HG03354 (cell line): ENCODE measurements around the gene WDR90.

ENCODE experiments used
- ATAC-seq: cut with Tn5 transposase; IDR thresholded peaks from one replicate; pipeline ENCODE4 v1.9.1; 2021; ENCODE audit warnings: mild to moderate bottlenecking; ENCODE audit not compliant: unreplicated experiment, poor library complexity, severe bottlenecking

WDR90 gene

GRCh38 chr16:658679-659571 is 9.8 kb downstream of the WDR90 start:
- no peak for ATAC-seq

DNA sequence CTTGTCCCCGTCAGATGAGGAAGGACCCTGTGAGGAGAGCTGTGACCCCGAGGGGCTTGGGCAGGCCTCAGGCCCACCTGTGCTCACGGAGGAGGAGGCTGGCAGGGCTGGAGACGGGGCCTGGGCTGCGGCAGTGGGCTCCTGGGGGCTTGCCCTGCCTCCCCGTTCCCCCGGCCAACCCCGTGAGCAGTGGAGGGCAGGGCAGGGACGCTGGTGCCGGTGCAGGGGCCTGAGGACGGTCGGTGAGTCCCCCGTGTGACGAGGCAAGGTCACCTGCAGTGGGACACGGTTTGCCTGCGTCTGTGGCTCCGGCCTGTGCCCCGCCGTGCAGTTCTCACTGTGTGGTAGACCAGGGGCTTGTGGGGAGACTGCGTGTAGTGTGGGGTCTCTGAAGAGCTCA is 10.5 kb downstream of the WDR90 start:
- ATAC-seq = no peak

DNA sequence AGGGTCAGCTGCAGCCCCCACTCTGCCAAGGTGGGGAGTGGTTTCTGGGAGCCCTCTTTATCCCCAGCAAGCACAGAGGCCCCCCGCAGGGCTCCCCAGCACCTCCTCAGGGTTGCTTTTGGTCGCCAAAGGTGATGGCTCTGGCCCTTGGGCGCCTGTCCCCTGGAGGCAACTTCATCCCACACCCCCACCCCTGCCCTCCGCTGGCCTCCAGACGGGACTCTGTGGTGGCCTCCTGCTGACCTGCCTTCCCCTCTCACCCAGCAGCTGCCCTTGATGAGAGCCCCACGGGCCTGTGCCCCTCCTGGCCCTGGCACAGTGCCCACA is 10.9 kb downstream of the WDR90 start:
- peak; percentile 2 for ATAC-seq

DNA sequence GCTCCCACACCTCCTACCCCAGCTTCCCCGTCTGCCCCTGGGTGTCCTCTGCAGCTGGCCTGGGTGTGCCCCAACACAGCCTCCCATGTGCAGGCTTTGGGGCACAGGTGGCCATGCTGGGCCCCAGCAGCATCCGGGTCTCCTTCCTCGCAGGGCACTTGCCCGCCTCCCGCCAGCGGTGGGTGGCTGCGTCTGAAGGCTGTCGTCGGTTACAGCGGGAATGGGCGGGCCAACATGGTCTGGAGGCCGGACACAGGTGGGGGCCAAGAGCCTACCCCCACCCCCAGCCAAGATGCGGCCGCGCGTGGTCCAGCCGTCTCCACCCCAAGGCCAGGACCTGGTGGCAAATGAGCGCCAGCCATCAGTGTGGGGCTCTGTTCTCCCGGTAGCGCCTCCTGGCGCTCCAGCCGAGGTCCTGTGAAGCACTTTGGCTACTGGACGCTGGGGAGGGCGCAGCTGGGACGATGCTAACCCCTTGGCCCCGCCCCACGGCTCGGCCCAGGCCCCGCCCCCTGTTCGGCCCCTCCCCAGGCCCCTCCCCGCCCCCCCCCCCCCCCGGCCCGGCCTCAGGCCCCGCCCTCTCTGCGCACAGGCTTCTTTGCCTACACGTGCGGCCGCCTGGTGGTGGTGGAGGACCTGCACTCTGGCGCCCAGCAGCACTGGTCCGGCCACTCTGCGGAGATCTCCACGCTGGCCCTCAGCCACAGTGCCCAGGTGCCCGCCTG is 11.5 kb downstream of the WDR90 start:
- ATAC-seq = peak; percentile 53

- ATAC-seq = peak; percentile 4
These were observed 12.1 kb downstream of the WDR90 start for GRCh38 chr16:661184-661821.

GRCh38 chr16:662095-662494 is 12.9 kb downstream of the WDR90 start:
- no peak for ATAC-seq

DNA sequence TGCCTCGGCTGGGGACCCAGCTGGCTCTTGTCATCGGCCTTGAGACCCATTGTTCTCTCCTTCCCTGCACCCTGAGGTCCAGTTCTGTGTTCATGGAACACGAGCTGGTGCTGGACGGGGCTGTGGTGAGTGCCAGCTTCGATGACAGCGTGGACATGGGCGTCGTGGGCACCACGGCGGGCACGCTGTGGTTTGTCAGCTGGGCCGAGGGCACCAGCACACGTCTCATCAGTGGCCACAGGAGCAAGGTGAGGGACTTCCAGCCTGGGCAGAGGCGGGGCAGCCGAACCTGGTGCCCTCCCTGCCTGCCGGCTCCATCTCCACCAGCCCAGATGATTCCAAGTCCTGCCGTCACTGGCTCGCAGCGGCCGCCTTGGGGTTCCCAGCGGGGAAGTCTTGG is 13.4 kb downstream of the WDR90 start:
- no peak for ATAC-seq

DNA sequence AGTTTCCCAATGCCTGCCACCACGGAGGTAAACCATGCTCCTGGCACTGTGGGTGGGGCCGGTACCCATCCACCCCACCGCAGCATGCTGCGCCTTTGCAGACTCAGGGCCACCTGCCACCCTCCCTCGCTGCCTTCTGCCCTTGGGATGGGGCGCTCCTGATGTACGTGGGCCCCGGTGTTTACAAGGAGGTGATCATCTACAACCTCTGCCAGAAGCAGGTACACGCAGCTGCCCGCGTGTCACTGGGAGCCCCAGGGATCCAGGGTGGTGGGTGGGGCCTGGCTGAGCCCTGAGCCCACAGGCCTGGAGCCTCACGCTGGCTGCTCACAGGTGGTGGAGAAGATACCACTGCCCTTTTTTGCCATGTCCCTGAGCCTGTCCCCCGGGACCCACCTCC is 17.4 kb downstream of the WDR90 start:
- no peak for ATAC-seq

DNA sequence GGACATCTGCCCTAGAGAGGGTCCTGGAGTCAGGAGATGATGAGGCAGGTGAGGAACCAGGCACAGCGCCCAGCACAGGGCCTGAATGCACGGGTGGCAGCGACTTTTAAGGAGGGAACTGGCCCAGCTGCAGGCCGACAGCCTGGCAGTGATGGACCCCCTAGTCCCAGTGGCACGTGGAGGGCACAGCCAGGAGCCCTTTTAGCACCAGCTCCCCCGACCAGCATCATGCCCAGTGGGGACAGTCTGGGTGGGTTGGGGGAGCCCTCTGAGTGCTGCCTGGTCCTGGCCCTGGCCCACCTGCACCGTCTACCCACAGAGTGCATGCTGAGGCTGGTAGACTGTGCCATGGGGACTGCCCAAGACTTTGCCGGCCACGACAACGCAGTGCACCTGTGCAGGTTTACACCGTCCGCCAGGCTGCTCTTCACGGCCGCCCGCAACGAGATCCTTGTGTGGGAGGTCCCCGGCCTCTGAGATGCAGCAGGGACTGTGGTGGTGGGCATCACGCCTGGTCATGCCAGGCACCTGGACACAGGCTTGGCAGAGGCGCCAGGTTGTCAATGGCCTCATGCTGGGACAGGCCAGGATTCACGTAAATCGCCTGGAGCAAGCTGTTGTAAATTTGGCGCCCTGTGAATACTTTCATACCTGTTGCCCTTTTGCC is 18.1 kb downstream of the WDR90 start:
- ATAC-seq = no peak

- peak; percentile 88 for ATAC-seq
These were observed 18.8 kb downstream of the WDR90 start, which contains the start of gene RHOT2 for GRCh38 chr16:667780-668518. RHOT2 (plus strand) TSS chr16:668132; CDS start chr16:668200, 68 bp downstream.

GRCh38 chr16:668519-669171 is 19.5 kb downstream of the WDR90 start:
- ATAC-seq = peak; percentile 8

- ATAC-seq = no peak
These were observed 20.5 kb downstream of the WDR90 start for GRCh38 chr16:669666-670065.

GRCh38 chr16:670485-671352 is 21.6 kb downstream of the WDR90 start:
- ATAC-seq = no peak

DNA sequence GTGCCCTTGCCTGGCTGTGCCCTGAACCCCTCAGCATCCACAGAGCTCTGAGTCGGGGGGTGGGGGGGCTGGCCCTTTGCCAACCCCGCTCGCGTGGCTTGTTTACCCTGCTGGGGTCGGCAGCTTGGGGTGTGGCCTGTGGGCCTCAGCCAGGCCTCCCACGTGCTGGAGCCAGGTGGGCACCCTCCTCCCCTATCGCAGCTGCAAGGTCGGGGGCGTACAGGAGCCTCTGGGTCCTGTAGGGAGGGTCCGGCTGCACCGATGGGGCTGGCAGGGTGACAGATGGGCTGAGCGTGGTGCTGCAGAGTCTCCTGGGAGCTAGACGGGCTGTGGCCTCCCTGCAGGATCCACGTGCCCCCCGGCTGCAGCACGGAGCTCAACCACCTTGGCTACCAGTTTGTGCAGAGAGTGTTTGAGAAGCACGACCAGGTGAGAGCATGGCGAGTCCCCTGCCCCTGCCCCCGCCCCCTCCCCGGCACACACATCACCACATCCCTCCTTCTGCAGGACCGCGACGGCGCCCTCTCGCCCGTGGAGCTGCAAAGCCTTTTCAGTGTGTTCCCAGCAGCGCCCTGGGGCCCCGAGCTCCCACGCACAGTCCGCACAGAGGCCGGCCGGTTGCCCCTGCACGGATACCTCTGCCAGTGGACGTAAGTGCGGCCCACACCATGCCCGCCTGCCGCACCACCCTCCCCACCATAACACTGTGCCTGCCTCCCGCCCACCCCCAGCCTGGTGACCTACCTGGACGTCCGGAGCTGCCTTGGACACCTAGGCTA is 22.4 kb downstream of the WDR90 start:
- ATAC-seq = no peak

GRCh38 chr16:672371-672770 is 23.2 kb downstream of the WDR90 start:
- ATAC-seq = no peak

- no peak for ATAC-seq
These were observed 23.7 kb downstream of the WDR90 start for GRCh38 chr16:672851-673250.

DNA sequence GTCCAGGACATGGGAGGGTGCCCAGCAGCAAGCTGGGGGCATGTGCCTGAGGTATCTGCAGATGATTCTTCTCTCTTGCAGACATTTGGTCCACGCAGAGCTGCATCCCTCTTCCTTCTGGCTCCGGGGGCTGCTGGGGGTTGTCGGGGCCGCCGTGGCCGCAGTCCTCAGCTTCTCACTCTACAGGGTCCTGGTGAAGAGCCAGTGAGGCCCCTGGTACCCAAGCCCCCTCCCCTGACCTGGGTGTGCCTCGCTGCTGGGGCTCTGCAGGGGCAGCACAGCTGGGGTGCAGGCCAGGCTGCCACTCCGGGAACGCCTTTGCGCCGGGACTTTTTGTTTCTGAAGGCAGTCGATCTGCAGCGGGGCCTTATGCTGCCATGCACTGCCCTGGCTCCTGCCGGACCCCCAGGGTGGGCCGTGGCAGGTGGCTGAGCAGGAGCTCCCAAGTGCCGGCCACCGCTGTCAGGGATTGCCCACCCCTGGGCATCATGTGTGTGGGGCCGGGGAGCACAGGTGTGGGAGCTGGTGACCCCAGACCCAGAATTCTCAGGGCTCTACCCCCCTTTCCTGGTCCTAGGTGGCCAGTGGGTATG is 24.3 kb downstream of the WDR90 start:
- no peak for ATAC-seq
